Neutrophil (primary cell): ENCODE measurements around the gene LAMC2.

Experiments
- H3K27ac ChIP-seq: fragments of 200-600 bp; sonication (generic); 2 replicates; pipeline ENCODE4 v1.5.1; 2016; ENCODE audit warnings: mild to moderate bottlenecking, moderate library complexity
- H3K27me3 ChIP-seq: fragments of 200-600 bp; sonication (generic); 2 replicates; pipeline ENCODE4 v1.6.0; 2016; ENCODE audit warnings: mild to moderate bottlenecking
- H3K36me3 ChIP-seq: fragments of 200-600 bp; sonication (generic); 2 replicates; pipeline ENCODE4 v1.5.1; 2017
- H3K4me1 ChIP-seq, 2 experiments: fragments of 200-600 bp in 1 of 2; sonication (generic) in 1 of 2; 1 replicate in 1 of 2; 2 replicates in 1 of 2; pipeline versions ENCODE4 v1.5.1 to v1.6.1; 2013 to 2016; ENCODE audit warnings: low read depth in 1 of 2, low read length in 1 of 2, mild to moderate bottlenecking in 1 of 2, moderate library complexity in 1 of 2; ENCODE audit not compliant: control insufficient read depth in 1 of 2, insufficient read depth in 1 of 2
- H3K4me3 ChIP-seq, 2 experiments: fragments of 200-600 bp in 1 of 2; sonication (generic) in 1 of 2; 1 replicate in 1 of 2; 2 replicates in 1 of 2; pipeline ENCODE4 v1.5.1; 2013 to 2016; ENCODE audit warnings: low read depth in 1 of 2, low read length in 1 of 2, mild to moderate bottlenecking in 1 of 2, moderate library complexity in 1 of 2
- H3K9me3 ChIP-seq: fragments of 200-600 bp; sonication (generic); 2 replicates; pipeline ENCODE4 v1.5.1; 2016
- TF ChIP-seq, protein P1 (sequence below): fragments of 200-600 bp; sonication (generic); IDR thresholded peaks from 2 replicates; pipeline ENCODE4 v1.5.1; 2016; ENCODE audit warnings: antibody characterized with exemption

Gene LAMC2

DNA sequence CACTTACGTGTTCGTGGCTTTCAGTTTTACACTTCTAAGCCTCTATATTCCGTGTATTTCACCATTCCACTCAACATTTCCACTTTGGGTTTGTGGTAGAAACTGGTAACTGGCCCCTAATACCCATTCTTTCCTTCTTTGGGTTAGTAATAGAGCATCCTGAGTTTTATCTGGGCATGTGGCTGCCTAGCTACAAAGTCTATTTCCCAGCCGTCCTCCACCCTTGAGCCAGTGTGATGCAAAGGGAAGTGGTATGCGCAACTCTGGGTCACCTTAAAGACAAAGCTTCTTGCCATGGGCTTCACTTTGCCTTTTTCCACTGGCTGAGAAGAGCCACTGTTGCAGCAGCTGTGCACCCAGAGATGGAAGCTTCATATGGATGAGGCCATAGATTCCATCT lies 73.9 kb downstream of the LAMC2 start:
- Histone ChIP-seq H3K27me3 (no peaks in the 10 kb centered on the region), H3K4me3 (no peak overlapping the region), H3K9me3 (no peaks in the 10 kb centered on the region), H3K36me3 (no peaks in the 10 kb centered on the region), H3K27ac (peak overlapping the region; percentile 80), H3K4me1 (peaks cover 32 to 39% of the 10 kb centered on the region in 2 experiments)
- TF ChIP-seq, protein P1, sequence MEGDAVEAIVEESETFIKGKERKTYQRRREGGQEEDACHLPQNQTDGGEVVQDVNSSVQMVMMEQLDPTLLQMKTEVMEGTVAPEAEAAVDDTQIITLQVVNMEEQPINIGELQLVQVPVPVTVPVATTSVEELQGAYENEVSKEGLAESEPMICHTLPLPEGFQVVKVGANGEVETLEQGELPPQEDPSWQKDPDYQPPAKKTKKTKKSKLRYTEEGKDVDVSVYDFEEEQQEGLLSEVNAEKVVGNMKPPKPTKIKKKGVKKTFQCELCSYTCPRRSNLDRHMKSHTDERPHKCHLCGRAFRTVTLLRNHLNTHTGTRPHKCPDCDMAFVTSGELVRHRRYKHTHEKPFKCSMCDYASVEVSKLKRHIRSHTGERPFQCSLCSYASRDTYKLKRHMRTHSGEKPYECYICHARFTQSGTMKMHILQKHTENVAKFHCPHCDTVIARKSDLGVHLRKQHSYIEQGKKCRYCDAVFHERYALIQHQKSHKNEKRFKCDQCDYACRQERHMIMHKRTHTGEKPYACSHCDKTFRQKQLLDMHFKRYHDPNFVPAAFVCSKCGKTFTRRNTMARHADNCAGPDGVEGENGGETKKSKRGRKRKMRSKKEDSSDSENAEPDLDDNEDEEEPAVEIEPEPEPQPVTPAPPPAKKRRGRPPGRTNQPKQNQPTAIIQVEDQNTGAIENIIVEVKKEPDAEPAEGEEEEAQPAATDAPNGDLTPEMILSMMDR, result no peak

DNA sequence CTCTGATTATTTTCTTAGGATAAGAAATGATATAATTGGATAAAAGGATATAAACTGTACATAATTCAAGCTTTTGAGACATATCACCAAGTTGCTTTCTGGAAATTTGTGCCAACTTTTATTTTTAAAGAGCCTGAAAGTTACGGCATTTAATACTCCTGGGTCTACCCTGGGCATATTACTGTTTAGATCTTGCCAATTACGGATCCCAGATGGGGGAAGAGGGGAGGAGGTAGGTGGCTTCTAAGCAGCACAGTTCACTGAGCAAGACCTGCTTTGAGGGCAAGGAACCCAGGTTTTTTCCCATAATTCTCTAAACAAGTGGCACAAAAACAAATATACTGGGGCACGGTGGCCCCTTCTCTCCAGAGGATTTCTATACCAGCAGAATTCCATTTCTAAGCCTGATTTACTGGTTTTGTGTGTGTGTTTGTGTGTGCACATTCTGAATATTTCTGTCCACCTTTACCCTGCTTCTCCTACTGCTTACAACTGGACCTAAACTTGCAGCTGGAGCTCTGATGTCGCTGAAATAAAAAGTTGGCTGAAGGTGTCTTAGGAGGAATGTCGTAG lies 76.7 kb downstream of the LAMC2 start:
- TF ChIP-seq, protein P1, result no peak
- H3K36me3 ChIP-seq, result no peaks in the 10 kb centered on the region
- H3K4me1 ChIP-seq, result peaks cover 29 to 37% of the 10 kb centered on the region in 2 experiments
- H3K9me3 ChIP-seq, result no peaks in the 10 kb centered on the region
- no peak overlapping the region for H3K4me3 ChIP-seq
- no peaks in the 10 kb centered on the region for H3K27me3 ChIP-seq
- no peak overlapping the region for H3K27ac ChIP-seq

- TF ChIP-seq, protein P1, result no peak
Measured at GRCh38 chr1:183263886-183264602, 78.0 kb downstream of the LAMC2 start.

DNA sequence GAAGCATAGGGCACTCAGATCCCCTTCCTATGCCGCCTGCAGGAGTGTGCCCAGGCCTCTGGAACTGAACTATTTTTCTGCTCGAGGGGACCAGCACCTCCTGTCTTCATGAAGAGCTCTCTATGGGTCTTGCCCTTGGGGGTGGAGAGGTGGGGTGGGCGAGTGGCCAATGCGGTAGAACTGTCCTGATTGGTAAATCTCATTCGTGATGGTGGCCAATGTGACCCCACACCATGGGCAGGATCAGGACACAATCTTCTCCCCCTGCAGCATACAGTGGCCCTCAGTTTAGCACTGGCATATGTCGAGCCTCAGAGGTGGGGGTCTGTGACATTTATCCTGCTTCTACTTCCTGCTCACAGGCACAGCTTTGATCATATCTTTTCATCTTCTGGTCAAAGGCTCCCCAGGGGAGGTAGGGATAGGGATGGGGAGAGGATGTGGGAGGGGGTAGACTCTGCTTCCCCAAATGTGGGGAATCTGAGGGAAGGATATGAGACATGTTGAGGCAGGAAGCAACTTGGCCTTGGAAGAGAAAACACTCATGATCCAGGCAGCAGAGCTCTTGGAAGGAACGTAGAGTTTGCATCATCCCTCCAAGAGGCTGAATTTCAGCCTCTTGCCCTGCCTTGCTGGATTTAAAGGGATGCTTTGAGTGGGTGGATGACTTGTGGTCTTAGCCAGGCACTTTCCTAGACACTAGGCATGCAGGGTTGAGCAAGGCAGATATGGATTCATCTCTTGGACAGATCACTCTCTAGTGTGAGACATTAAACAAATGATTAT lies 81.8 kb downstream of the LAMC2 start:
- no peaks in the 10 kb centered on the region for H3K36me3 ChIP-seq
- TF ChIP-seq, protein P1, result no peak
- no peaks in the 10 kb centered on the region for H3K27me3 ChIP-seq
- peaks cover 0 to 7% of the 10 kb centered on the region in 2 experiments for H3K4me1 ChIP-seq
- no peak overlapping the region for H3K4me3 ChIP-seq
- no peak overlapping the region for H3K27ac ChIP-seq
- no peaks in the 10 kb centered on the region for H3K9me3 ChIP-seq

More at GRCh38 chr1:183263886-183264602, 78.0 kb downstream of the LAMC2 start:
- Histone ChIP-seq H3K27me3 (no peaks in the 10 kb centered on the region), H3K27ac (no peak overlapping the region), H3K9me3 (no peaks in the 10 kb centered on the region), H3K36me3 (no peaks in the 10 kb centered on the region), H3K4me1 (peaks cover 19 to 26% of the 10 kb centered on the region in 2 experiments), H3K4me3 (no peak overlapping the region)

GRCh38 chr1:183270541-183271141 lies 84.6 kb downstream of the LAMC2 start:
- Histone ChIP-seq H3K27me3 (no peaks in the 10 kb centered on the region), H3K4me3 (no peak overlapping the region), H3K27ac (no peak overlapping the region), H3K36me3 (no peaks in the 10 kb centered on the region), H3K4me1 (no peaks in the 10 kb centered on the region), H3K9me3 (no peaks in the 10 kb centered on the region)
- TF ChIP-seq, protein P1, result no peak
